OCI-LY1 (cell line): ENCODE data around the gene CT45A10.
"Not testable (repeated sequence)": the region's sequence is repeated elsewhere in the genome, so short reads cannot be mapped to it uniquely, and the experiment has no call there.

ENCODE experiments used
- CTCF ChIP-seq: fragments of 200-600 bp; sonication (generic), shearing (Covaris generic); IDR thresholded peaks from 2 replicates; pipeline ENCODE4 v1.5.1; 2017; ENCODE audit warnings: mild to moderate bottlenecking, antibody characterized with exemption, low read length, moderate library complexity, mixed read lengths
- EZH2 ChIP-seq: fragments of 200-600 bp; sonication (generic), shearing (Covaris generic); IDR thresholded peaks from 2 replicates; pipeline ENCODE4 v1.8.0; 2017; ENCODE audit warnings: borderline replicate concordance, mixed run types, mild to moderate bottlenecking, antibody characterized with exemption, low read length, moderate library complexity, mixed read lengths

DNA sequence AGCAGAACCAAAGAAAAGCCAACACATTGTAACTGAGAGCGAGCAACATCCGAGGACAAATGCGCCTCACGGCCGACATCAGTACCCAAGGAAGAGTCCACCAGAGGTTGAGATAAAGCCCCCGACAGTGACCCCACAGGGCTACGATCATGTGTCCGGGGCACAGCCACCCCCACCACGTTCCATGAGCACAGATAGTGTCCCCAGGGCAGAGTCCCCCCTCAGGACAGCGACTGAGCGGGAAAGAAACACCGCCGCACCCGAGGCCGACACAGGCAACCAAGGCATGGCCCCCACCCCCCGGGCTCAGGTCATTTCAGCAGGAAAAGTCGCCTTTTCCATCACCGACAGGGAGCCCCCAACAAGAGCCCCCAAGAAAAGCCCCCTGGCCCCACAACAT lies 5.0 kb downstream of the CT45A10 start:
- TF ChIP-seq EZH2, CTCF: not testable (repeated sequence)
